HUES48 (cell line): Measurements from ENCODE around the gene MYO1E.

Experiments used
- H3K27ac ChIP-seq: one replicate; pipeline ENCODE4 v1.7.0; 2013; ENCODE audit warnings: low read depth, low read length, inconsistent platforms
- H3K27me3 ChIP-seq: 2 replicates; pipeline ENCODE4 v1.6.1; 2013; ENCODE audit warnings: mild to moderate bottlenecking, low read length; ENCODE audit not compliant: control insufficient read depth, insufficient read depth
- H3K36me3 ChIP-seq: 2 replicates; pipeline ENCODE4 v1.6.1; 2013; ENCODE audit warnings: low read length; ENCODE audit not compliant: control insufficient read depth, insufficient read depth
- H3K4me1 ChIP-seq: 2 replicates; pipeline ENCODE4 v1.6.1; 2013; ENCODE audit warnings: mild to moderate bottlenecking, low read length; ENCODE audit not compliant: control insufficient read depth, insufficient read depth
- H3K4me3 ChIP-seq: 2 replicates; pipeline ENCODE4 v1.5.1; 2013; ENCODE audit warnings: mild to moderate bottlenecking, low read depth, low read length
- H3K9ac ChIP-seq: 2 replicates; pipeline ENCODE4 v1.6.1; 2013; ENCODE audit warnings: mild to moderate bottlenecking, low read depth, low read length, moderate library complexity
- H3K9me3 ChIP-seq: 2 replicates; pipeline ENCODE4 v1.6.1; 2013; ENCODE audit warnings: low read length; ENCODE audit not compliant: control insufficient read depth, insufficient read depth

The MYO1E gene

GRCh38 chr15:59229453-59229852 lies 143.2 kb downstream of the MYO1E start:
- Histone ChIP-seq H3K9ac (no peak overlapping the region), H3K27ac (no peak overlapping the region), H3K4me1 (no peaks in the 10 kb centered on the region), H3K36me3 (peaks cover 47% of the 10 kb centered on the region), H3K27me3 (no peaks in the 10 kb centered on the region), H3K9me3 (no peaks in the 10 kb centered on the region), H3K4me3 (no peak overlapping the region)

- H3K9me3 ChIP-seq = no peaks in the 10 kb centered on the region
- H3K4me1 ChIP-seq = no peaks in the 10 kb centered on the region
- peaks cover 51% of the 10 kb centered on the region for H3K36me3 ChIP-seq
- no peaks in the 10 kb centered on the region for H3K27me3 ChIP-seq
- H3K27ac ChIP-seq = no peak overlapping the region
- H3K4me3 ChIP-seq = no peak overlapping the region
- H3K9ac ChIP-seq = no peak overlapping the region
These were observed 143.7 kb downstream of the MYO1E start for GRCh38 chr15:59229015-59229414.

- peaks cover 71% of the 10 kb centered on the region for H3K36me3 ChIP-seq
These were observed 145.7 kb downstream of the MYO1E start for GRCh38 chr15:59227021-59227420.

GRCh38 chr15:59224474-59224873 lies 148.2 kb downstream of the MYO1E start:
- Histone ChIP-seq H3K27me3 (no peaks in the 10 kb centered on the region), H3K36me3 (peaks cover 78% of the 10 kb centered on the region), H3K9me3 (no peaks in the 10 kb centered on the region), H3K4me3 (no peak overlapping the region), H3K9ac (no peak overlapping the region), H3K4me1 (no peaks in the 10 kb centered on the region), H3K27ac (no peak overlapping the region)

More at GRCh38 chr15:59227021-59227420, 145.7 kb downstream of the MYO1E start:
- Histone ChIP-seq H3K27ac (no peak overlapping the region), H3K27me3 (no peaks in the 10 kb centered on the region), H3K4me1 (no peaks in the 10 kb centered on the region), H3K9me3 (no peaks in the 10 kb centered on the region), H3K9ac (no peak overlapping the region), H3K4me3 (no peak overlapping the region)

GRCh38 chr15:59223736-59224135 lies 148.9 kb downstream of the MYO1E start:
- Histone ChIP-seq H3K36me3 (peaks cover 84% of the 10 kb centered on the region), H3K9me3 (no peaks in the 10 kb centered on the region), H3K9ac (no peak overlapping the region), H3K4me1 (no peaks in the 10 kb centered on the region), H3K27ac (no peak overlapping the region), H3K27me3 (no peaks in the 10 kb centered on the region), H3K4me3 (no peak overlapping the region)

- no peak overlapping the region for H3K4me3 ChIP-seq
- H3K27ac ChIP-seq = no peak overlapping the region
- peaks cover 88% of the 10 kb centered on the region for H3K36me3 ChIP-seq
These were observed 149.6 kb downstream of the MYO1E start for GRCh38 chr15:59222906-59223550.

GRCh38 chr15:59221511-59222505 lies 150.9 kb downstream of the MYO1E start:
- Histone ChIP-seq H3K4me3 (no peak overlapping the region), H3K9me3 (no peaks in the 10 kb centered on the region), H3K27ac (no peak overlapping the region), H3K9ac (no peak overlapping the region), H3K27me3 (no peaks in the 10 kb centered on the region), H3K36me3 (peaks cover 89% of the 10 kb centered on the region), H3K4me1 (no peaks in the 10 kb centered on the region)

More at GRCh38 chr15:59222906-59223550, 149.6 kb downstream of the MYO1E start:
- H3K9ac ChIP-seq = no peak overlapping the region
- no peaks in the 10 kb centered on the region for H3K27me3 ChIP-seq
- H3K4me1 ChIP-seq = no peaks in the 10 kb centered on the region
- H3K9me3 ChIP-seq = no peaks in the 10 kb centered on the region

- H3K4me3 ChIP-seq = no peak overlapping the region
- H3K27me3 ChIP-seq = no peaks in the 10 kb centered on the region
- H3K4me1 ChIP-seq = no peaks in the 10 kb centered on the region
- H3K9ac ChIP-seq = no peak overlapping the region
- H3K27ac ChIP-seq = no peak overlapping the region
- no peaks in the 10 kb centered on the region for H3K9me3 ChIP-seq
- peaks cover 92% of the 10 kb centered on the region for H3K36me3 ChIP-seq
These were observed 154.0 kb downstream of the MYO1E start for GRCh38 chr15:59218710-59219109.

- no peaks in the 10 kb centered on the region for H3K27me3 ChIP-seq
- no peak overlapping the region for H3K27ac ChIP-seq
- H3K4me3 ChIP-seq = no peak overlapping the region
- H3K9me3 ChIP-seq = no peaks in the 10 kb centered on the region
- H3K4me1 ChIP-seq = no peaks in the 10 kb centered on the region
- H3K36me3 ChIP-seq = peaks cover 89% of the 10 kb centered on the region
- no peak overlapping the region for H3K9ac ChIP-seq
These were observed 154.7 kb downstream of the MYO1E start for GRCh38 chr15:59217876-59218498.

- Histone ChIP-seq H3K9ac (no peak overlapping the region), H3K4me3 (no peak overlapping the region), H3K4me1 (no peaks in the 10 kb centered on the region), H3K9me3 (no peaks in the 10 kb centered on the region), H3K36me3 (peaks cover 88% of the 10 kb centered on the region), H3K27me3 (no peaks in the 10 kb centered on the region), H3K27ac (no peak overlapping the region)
These were observed 155.8 kb downstream of the MYO1E start for GRCh38 chr15:59216911-59217310.

- H3K4me1 ChIP-seq = no peaks in the 10 kb centered on the region
- peaks cover 87% of the 10 kb centered on the region for H3K36me3 ChIP-seq
- no peak overlapping the region for H3K4me3 ChIP-seq
- no peak overlapping the region for H3K27ac ChIP-seq
- no peaks in the 10 kb centered on the region for H3K9me3 ChIP-seq
- H3K9ac ChIP-seq = no peak overlapping the region
- no peaks in the 10 kb centered on the region for H3K27me3 ChIP-seq
These were observed 162.5 kb downstream of the MYO1E start for GRCh38 chr15:59210186-59210585.
